Skin of body (tissue), 2 donors: Measurements from ENCODE around the gene RGS6. TPM values are rescaled to one million over a fixed set of nuclear protein-coding genes. Genes with fewer than 3 reads are reported as not detected.
"Not testable (repeated sequence)": the region's sequence is repeated elsewhere in the genome, so short reads cannot be mapped to it uniquely, and the experiment has no call there.

Source experiments
- DNase-seq: peaks from one replicate; lab custom pipeline; 2025; lab: John Stamatoyannopoulos, UW
- total RNA-seq: library from RNA; depleted of rRNA; stranded (reverse); fragments of >200 nt; gene quantifications from one replicate; pipeline ENCODE4 v1.2.3, GENCODE V29; 2014

RGS6 gene
- total RNA-seq: 3.9 TPM

DNA sequence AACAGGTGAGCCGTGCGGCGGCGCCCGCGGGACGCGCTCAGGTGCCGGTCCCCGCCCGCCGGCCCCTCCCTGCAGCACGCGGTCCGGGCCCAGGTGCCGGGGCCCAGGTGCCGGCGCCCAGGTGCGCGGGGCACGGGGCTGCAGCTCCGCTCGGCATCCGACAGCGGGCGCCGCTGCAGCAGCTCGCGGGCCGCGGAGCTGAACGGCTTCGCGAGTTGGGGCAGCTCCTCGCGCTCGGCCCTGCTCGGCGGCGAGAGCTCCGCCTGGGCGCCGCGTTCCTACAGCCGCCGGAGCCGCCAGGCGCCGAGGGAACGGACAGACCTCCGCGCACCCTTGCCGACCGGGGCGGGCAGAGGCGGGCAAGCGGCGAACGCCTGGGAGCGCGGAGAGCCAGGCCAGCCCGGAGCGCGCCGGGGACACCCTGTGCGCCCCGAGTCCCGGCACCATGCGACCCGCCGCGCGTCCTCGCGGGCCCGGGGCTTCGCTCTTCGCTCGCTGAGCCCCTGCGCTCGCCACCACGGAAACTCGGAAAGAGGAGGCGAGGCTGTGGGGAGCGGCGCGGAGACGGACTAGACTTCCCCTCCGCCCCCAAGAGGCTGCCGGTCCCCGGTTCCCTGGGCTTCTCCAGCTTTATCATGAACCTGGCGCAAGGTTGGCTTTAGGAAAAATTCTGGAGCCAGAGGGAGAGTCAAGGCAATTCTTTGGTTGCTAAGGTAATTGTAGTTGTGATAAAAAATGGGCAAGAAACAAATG is at the start of gene RGS6:
TSS of gene RGS6 (plus strand) at position 201 of the 753 bp plus-strand sequence.
- DNase-seq: no peak

DNA sequence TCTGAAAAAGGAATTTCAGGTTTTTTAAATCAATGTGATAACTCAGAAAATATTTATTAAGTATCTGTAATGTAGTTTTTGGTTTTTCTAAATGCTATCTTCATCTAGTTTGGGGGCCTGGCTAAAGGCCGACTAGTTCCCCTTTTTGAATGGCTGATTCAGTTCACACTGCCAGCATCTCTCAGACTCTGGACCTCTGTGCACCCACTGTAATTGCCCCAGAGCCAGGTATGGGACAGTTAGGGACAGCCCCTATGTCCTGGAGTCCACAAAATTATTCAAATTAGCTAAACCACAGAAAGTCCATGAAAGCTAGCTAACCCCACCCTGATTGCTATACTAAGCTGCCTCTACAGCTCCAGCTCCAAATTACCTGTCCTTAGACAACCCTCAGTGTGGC is 49.1 kb upstream of the RGS6 start:
- no peak for DNase-seq

DNA sequence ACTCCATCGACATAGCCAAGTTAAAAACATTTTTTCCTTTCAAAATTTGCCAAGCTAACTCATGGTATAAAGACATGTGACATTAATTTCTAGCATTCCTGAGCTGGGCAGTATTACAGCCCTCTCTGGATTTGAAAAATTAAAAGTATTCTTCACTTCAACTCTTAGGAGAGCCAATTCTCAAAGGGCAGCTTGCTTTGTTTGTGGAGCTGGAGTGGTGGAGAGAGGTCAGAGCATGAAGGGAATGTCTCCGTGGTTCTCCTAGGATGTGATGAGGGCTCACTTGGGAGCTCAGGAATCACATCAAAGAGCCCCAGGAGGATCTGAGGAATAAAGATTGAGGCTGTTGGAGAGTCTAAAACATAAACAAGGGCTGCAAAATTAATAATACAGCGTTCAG is 46.9 kb upstream of the RGS6 start:
- DNase-seq: no peak

DNA sequence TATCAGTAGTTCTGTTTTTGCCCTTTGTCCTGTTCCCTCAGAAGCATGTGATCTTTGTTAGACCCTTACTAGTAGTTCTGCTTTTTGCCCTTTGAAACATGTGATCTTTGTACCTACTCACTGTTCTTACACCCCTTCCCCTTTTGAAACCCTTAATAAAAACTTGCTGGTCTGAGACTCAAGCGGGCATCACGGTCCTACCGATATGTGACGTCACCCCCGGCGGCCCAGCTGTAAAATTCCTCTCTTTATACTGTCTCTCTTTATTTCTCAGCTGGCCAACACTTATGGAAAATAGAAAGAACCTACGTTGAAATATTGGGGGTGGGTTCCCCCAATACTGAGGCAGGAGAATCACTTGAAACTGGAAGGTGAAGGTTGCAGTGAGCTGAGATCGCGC is 44.4 kb upstream of the RGS6 start:
- DNase-seq: not testable (repeated sequence)

DNA sequence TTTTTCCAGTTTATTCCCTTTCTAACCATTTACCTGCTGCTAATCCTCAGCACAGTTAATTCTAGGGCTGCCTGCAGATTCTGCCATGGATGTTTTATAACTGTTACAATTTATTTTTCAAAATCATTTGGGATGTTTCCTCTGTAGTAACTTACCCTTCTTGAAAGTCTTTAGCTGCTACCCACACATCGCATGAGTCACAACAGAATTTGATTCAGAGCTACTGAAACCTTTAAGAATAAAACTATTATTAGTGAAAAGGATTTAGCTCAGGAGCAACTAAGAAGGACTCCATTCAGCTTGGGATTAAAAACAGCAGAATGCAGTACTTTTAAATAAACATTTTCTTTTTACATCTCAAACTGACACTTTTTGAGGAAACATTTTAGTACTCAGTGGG is 41.7 kb upstream of the RGS6 start:
- DNase-seq: no peak

DNA sequence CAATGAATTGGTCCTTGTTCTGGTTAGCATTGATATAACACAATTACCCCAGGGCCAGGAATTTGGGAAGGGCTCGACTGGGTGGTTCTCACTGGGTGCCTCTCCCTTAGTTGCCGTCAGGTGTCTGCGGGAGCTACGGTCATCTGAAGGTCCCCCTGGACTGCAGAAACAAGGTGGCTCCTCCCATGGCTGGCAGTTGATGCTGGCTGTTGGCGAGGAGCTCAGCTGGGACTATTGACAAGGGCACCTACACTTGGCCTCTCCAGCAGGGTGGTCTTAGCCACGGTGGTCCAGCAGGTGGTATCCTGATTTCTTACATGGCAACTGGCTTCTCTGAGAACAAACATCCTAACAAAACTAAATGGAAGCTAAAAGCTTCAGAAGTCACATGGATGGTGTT is 41.0 kb upstream of the RGS6 start:
- no peak for DNase-seq

DNA sequence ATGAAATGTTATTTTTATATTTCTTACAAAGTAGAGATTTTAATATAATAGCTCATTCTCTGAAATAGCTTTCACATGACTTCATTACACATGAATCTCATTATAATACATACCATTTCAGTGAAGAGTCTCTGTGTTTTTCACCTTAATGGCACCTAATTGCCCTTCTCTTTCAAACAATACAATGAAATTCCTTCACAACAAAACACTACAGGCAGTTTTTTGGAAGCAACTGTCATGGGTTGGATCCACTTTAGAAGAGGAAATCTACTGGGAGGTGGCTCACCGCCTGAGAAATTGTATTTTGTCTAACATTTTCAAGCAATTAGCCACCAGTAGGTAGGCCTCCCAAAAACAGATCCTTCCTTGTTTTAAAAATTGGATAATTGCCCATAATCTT is 40.3 kb upstream of the RGS6 start:
- no peak for DNase-seq

DNA sequence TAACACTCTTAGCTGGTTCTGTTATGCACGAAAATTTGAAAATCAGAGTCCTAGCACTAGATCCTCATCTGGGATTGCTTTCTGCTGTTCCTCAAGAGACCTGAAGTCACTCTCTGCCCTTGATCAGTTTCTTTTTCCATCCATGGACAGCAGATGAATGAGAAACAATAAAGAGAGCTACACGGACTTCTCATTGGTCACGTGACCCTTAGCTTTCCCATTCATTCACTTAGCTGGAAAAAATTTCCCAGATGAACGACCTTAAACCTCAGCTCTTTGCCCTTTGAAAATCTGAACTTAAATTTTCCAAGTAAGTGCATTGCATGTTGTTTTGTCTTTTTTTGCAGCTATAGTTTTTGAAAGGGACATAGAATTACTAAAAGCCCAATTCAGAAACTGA is 27.2 kb upstream of the RGS6 start:
- DNase-seq: no peak

DNA sequence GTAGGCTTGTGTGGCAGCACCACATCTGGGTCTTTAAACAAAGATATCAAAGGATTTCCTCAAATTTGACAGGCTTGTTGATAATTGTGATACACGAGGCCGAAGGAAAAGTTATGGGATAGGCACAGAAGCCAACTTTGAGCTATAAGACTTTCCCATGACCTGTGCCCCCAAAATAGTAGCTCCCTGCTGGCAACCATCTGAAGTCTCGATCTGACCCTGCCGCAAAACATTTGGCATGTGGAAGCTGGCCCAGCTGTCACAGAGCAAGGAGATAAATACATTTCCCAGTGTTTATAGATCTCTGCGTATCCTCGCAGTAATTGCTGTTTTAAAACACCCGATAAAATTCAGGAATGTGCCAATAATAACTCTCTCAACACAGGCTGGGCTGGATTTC is 26.4 kb upstream of the RGS6 start:
- no peak for DNase-seq

DNA sequence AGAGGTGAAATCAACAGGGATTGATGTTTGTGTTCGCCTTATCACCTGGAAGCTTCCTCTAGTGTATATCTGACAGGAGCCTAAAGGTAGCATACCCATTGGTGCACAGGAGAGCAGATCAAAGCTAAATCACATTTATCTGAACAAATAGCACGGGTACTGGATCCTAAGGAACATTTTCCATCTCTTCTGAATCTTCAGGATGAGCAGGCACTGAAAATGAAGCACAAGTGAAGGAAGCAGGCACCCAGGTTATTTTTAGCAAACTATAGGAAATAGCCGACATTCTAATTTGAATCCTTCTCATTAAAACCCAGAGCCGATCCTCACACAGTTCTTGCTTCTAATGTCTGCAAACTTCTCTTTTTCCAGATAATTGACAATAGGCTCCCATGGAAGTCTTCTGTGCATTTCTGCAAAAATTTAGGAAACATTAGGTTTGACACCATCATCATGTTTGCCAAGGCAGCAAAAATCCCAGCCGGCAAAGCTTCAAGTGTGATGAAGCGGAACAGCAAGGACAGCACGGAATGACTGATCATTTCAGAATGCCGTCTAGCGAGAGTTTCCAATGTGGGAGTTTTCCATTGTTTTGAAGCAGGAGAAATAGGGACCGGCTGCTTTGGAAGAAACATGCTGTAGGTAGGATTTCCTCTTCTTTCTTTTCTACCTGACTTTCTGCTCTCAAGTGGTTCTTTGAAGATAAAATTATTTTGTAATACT is 24.3 kb upstream of the RGS6 start:
- no peak for DNase-seq

DNA sequence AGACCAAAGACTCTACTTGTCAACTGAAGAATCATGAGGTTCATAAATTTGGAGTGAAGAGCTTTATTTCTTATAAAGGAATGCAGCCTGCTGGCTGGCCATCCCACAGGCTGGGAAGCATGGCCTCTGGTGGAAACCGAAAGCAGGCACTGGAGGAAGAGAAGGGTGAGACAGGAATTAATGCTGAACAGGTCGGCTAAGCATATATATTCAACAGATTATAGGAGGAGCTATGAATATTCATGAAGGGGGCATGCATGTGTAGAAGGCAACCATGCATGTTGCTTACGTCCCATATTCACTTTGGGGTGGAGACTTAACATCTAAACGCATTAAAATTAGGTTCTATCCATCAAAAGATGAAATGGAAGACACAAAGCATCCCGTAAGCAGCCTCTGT is 20.6 kb upstream of the RGS6 start:
- DNase-seq: no peak

DNA sequence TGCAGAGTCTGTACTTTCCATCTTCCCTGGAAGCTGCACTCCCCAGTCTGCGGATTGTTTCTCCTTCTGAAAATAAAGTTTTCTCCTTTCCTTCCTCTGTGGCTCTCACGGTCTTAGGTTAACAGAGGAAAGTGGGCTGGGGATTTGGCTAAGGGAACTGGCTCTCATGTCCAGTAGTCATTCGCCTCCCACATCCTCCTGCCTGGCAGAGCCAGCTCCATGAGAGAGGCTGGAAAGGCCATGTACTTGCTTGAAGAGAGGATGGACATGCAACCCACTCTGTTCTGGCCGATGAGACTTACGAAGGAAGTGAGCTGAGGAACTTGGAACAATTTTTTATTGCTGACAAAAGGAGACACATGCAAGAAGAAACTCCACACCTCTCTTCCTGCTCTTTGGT is 18.9 kb upstream of the RGS6 start:
- DNase-seq: no peak

DNA sequence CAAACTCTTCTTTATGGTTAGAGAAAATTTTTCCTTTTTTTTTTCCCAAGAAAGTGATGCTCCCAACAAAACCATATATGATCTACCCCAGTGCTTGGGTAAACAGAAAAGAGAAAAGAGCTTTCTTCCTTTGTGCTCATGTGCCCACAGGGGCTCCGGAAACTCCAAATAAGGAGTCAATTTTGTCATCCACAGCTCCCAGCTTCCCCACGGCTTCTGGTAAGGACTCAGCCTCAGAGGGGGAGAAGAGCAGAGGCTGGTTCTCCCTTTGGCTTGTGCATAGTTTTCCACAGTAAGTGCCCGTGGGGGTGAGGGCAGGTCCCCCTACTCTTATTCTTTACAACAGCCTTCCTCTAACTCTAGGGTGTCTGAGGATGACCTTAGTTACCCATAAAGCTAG is 13.3 kb upstream of the RGS6 start:
- no peak for DNase-seq

DNA sequence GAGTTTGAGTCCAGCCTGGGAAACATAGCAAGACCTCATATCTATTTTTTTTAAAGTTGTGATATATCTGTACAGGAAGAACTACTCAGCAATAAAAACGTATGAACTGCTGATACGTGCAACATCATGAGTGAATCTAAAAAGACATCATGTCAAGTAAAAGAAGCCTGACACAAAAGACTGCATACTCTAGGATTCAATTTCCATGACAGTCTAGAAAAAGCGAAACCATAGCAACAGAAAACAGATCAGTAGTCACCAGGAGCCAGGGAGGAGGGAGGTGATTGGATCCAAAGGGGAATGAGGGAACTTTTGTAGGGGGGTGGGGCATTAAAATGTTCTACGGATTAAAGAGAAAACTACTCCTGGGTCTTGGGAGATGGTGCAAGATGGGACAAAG is 8.7 kb upstream of the RGS6 start:
- DNase-seq: no peak

DNA sequence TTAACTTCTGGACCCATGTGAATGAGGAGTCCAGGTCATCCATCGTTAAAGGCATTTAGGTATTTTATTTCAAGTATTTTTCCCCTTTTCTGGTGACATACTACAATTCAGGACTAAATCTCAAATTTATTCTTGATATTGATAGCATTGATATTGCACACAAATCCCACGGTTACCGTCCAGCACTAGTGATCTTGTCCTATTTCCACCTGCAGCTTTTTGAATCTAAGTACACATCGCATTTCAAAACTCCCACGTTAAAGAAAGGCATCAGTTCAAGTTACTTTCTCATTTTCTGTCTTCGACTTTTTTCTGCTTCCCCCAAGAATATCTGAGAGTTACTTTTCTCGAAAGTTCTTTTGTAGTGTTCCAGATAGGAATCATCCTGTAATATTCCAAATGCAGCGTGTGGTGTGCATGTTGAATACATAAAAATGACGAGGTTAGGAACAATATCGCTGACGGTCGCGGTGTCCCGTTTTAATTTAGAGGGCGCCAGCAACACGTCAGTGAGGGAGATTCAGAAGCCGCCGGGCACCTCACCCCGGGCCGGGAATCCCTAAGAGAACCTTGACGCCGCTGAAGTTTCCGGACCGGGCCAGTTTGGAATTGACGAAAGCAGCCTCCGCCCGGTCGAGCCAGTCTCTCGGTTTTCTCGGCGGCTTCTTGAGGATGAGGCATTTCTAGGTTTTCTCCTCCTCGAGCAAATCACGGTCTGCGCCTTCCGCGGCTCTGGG is 569 bp upstream of the RGS6 start:
- DNase-seq: no peak

DNA sequence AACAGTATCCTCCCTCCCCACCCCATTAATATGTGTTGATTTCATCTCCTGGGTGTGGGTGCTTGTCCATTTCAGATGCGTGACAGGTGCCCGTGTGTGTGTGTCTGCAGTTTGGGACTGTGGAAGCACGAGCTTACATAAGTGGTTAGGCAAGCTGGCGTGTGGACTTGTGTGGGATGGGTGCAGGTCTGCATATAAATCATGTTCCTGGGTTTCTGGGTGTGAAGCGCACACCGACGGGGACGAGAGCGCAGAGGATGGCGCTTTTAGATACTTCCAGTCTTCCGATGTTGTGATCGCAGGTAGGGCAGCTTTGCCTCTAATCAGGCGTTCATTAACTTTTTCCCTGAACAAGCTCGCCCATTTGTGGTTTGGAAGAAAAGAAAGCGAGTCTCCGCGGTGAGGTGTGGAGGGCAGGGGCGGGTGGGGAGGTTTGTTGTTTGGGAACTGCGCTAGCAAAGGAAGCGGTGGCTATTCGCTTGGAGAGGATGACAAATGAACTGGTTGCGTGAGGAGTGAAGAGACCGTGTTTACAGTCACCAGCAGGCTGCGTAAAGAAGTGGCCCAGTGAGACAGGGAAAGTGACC is 865 bp downstream of the RGS6 start:
- DNase-seq: no peak

DNA sequence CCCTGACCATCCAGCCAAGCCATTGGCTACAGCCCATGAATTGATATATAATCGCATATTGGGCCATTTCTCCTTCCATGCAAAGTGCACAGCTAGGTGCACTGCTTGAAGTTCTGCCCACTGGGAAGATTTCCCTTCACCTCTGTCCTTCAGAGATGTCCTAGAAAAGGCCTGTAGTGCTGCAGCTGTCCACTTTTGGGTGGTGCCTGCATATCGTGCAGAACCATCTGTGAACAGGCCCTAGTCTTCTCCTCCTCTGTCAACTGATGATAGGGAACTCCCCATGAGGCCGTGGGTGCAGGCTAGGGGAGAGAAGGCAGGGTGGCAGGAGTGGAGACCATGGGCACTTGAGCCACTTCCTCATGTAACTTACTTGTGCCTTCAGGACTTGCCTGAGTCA is 6.0 kb downstream of the RGS6 start:
- DNase-seq: not testable (repeated sequence)

DNA sequence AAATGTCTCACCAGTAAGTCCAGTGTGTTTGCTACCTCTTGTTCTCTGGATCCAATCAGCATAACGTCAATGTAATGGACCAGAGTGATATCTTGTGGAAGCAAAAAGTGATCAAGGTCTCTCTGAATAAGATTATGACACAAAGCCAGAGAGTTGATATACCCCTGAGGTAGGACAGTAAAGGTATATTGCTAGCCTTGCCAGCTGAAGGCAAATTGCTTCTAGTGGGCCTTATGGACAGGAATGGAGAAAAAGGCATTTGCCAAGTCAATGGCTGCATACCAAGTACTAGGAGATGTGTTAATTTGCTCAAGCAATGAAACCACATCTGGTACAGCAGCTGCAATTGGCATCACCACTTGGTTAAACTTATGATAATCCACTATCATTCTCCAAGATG is 7.1 kb downstream of the RGS6 start:
- not testable (repeated sequence) for DNase-seq

DNA sequence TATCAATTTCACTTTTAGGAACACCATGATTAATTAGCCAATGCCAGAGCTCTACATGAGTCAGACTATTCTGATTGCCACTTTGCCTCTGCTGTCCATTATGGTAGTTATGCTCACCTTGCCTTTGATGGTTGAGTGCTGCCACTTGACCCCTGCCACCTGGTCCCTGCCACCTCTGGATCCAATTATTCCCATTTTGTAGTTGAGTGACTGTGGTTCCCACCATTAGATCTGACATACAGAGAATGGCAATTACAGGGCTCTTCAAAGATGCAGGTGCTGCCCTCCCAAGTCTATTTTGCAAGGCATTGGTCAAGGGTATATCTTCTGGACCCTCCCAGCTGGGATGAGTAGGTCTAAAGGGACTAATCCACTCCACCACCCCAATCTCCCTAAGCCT is 8.3 kb downstream of the RGS6 start:
- not testable (repeated sequence) for DNase-seq

DNA sequence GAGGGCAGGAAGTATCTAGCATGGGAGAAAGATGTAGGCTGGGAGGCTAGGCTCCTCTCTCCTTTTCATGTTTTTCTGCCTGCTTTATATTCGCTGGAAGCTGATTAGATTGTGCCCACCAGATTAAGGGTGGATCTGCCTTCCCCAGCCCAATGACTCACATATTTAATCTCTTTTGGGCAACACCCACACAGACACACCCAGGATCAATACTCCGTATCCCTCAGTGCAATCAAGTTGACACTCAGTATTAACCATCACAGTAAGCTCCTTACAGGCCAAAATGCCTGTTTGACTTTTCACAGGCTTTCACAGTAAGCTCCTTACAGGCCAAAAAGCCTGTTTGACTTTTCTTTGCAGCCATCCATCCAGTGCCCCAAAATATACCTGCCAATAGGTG is 9.4 kb downstream of the RGS6 start:
- not testable (repeated sequence) for DNase-seq

DNA sequence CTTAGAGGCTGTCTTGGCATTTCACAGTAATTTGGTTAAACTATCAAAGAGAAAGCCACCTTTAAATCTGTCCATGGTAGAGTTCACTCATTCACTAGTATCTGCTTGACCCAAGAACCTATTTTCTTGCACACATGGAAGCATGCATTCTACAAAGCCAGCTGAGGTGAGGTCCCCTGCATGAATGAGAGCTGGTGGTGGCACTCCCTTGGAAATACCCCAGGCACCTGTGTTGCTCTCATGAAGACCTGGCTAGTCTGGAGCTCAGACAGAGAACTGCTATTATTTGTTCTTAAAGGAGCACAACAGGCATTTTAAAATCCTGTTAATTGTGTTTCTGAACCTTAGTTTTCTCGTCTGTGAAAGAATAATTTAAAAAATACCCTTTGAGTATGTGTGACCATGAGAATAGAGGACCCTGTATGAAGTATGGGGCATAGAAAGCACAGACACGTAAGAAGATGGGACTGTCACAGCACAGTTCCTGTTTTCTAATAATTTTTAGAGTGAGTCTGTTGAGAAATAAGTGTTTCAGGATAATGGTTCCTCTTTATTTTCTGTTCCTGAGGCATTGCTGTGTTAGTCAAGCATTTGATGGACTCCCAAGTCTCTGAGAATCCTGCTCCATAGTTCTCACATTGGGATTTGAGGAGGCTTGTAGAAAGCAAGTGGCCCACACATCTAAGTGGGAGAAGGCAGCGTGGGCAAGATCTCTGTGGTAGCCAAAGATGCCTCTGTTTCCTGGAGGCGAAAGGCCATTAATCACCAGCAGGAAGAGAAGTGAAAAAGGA is 10.9 kb downstream of the RGS6 start:
- no peak for DNase-seq
